Upper lobe of right lung (tissue), 1 donor: ENCODE data around the gene BICC1. TPM values are rescaled to one million over a fixed set of nuclear protein-coding genes. Genes with fewer than 3 reads are reported as not detected.

Experiments used
- ATAC-seq: fragments of 200-7000 bp; cut with Tn5 transposase; one replicate; pipeline ENCODE4 v1.9.1; 2020; ENCODE audit warnings: mild to moderate bottlenecking, moderate library complexity
- DNase-seq: peaks from one replicate; pipeline ENCODE4 v3.0.0-alpha.2; 2020
- H3K27ac ChIP-seq: fragments of 200-600 bp; one replicate; pipeline ENCODE4 v1.8.0; 2022
- H3K27me3 ChIP-seq: fragments of 200-600 bp; one replicate; pipeline ENCODE4 v1.8.0; 2022; ENCODE audit warnings: mild to moderate bottlenecking
- H3K36me3 ChIP-seq: fragments of 200-600 bp; one replicate; pipeline ENCODE4 v1.8.0; 2022
- H3K4me1 ChIP-seq: fragments of 200-600 bp; one replicate; pipeline ENCODE4 v1.8.0; 2022
- H3K4me3 ChIP-seq: fragments of 200-600 bp; one replicate; pipeline ENCODE4 v1.8.0; 2022; ENCODE audit warnings: mild to moderate bottlenecking
- H3K9me3 ChIP-seq: fragments of 200-600 bp; one replicate; pipeline ENCODE4 v1.8.0; 2022
- CTCF ChIP-seq: fragments of 200-600 bp; IDR thresholded peaks from one replicate; pipeline ENCODE4 v1.8.0; 2022; ENCODE audit warnings: antibody characterized with exemption
- intact Hi-C: fragments of 100-400 bp; cut with DNase I; formaldehyde crosslinking; loops from one replicate; pipeline ENCODE4 v1.11.0; 2022
- total RNA-seq: library from RNA; stranded (reverse); fragmentation: NEBNext Ultra II Directional; extraction: Animal tissue kit (Norgen Biotek cat#: 25700); gene quantifications from one replicate; pipeline ENCODE4 v1.2.1, GENCODE V29; 2021
- donor health status: DM: no; HTN: yes; CAD: no; lungs with severe emphysema.

Gene BICC1
- total RNA-seq, 1 donor from 2014 or later, result 9.2 TPM

- intact Hi-C loops, result no loop called here
These were observed 55.8 kb downstream of the BICC1 start for GRCh38 chr10:58568428-58568935.

GRCh38 chr10:58570307-58570723 lies 57.6 kb downstream of the BICC1 start:
- no peak overlapping the region for H3K4me3 ChIP-seq
- no peak for ATAC-seq
- intact Hi-C loops, result no loop called here
- H3K4me1 ChIP-seq, result no peaks in the 10 kb centered on the region
- no peak for DNase-seq
- no peaks in the 10 kb centered on the region for H3K36me3 ChIP-seq
- no peaks in the 10 kb centered on the region for H3K9me3 ChIP-seq
- TF ChIP-seq CTCF, result no peak
- no peaks in the 10 kb centered on the region for H3K27me3 ChIP-seq
- H3K27ac ChIP-seq, result no peak overlapping the region

More at GRCh38 chr10:58568428-58568935, 55.8 kb downstream of the BICC1 start:
- Histone ChIP-seq H3K27ac (no peak overlapping the region), H3K27me3 (no peaks in the 10 kb centered on the region), H3K4me1 (no peaks in the 10 kb centered on the region), H3K9me3 (no peaks in the 10 kb centered on the region), H3K4me3 (no peak overlapping the region), H3K36me3 (no peaks in the 10 kb centered on the region)
- DNase-seq (no peak), ATAC-seq (no peak)
- no peak for TF ChIP-seq CTCF

GRCh38 chr10:58570979-58571378 lies 58.3 kb downstream of the BICC1 start:
- no peaks in the 10 kb centered on the region for H3K9me3 ChIP-seq
- no peak for ATAC-seq
- TF ChIP-seq CTCF, result no peak
- H3K4me1 ChIP-seq, result no peaks in the 10 kb centered on the region
- H3K36me3 ChIP-seq, result no peaks in the 10 kb centered on the region
- DNase-seq, result no peak
- H3K4me3 ChIP-seq, result no peak overlapping the region
- intact Hi-C loops, result no loop called here
- H3K27ac ChIP-seq, result no peak overlapping the region
- H3K27me3 ChIP-seq, result no peaks in the 10 kb centered on the region

- TF ChIP-seq CTCF, result no peak
- no peak for DNase-seq
These were observed 60.5 kb downstream of the BICC1 start for GRCh38 chr10:58573144-58573543.

GRCh38 chr10:58574058-58574457 lies 61.4 kb downstream of the BICC1 start:
- DNase-seq (no peak), ATAC-seq (no peak)
- Histone ChIP-seq H3K27ac (no peak overlapping the region), H3K9me3 (no peaks in the 10 kb centered on the region), H3K36me3 (no peaks in the 10 kb centered on the region), H3K27me3 (no peaks in the 10 kb centered on the region), H3K4me1 (peaks cover 8% of the 10 kb centered on the region), H3K4me3 (no peak overlapping the region)
- no peak for TF ChIP-seq CTCF
- intact Hi-C loops, result no loop called here

More at GRCh38 chr10:58573144-58573543, 60.5 kb downstream of the BICC1 start:
- intact Hi-C loops, result no loop called here
- no peak for ATAC-seq
- no peaks in the 10 kb centered on the region for H3K9me3 ChIP-seq
- H3K36me3 ChIP-seq, result no peaks in the 10 kb centered on the region
- H3K4me3 ChIP-seq, result no peak overlapping the region
- H3K4me1 ChIP-seq, result peaks cover 6% of the 10 kb centered on the region
- H3K27me3 ChIP-seq, result no peaks in the 10 kb centered on the region
- no peak overlapping the region for H3K27ac ChIP-seq

- no peaks in the 10 kb centered on the region for H3K27me3 ChIP-seq
- no peak for ATAC-seq
- no peak overlapping the region for H3K27ac ChIP-seq
- intact Hi-C loops, result no loop called here
- no peak for DNase-seq
- H3K4me1 ChIP-seq, result peaks cover 8% of the 10 kb centered on the region
- no peak overlapping the region for H3K4me3 ChIP-seq
- H3K36me3 ChIP-seq, result no peaks in the 10 kb centered on the region
- TF ChIP-seq CTCF, result no peak
- H3K9me3 ChIP-seq, result no peaks in the 10 kb centered on the region
These were observed 62.8 kb downstream of the BICC1 start for GRCh38 chr10:58575491-58575890.
